ENCODE results near the gene DNAH1. TPM values are rescaled to one million over a fixed set of nuclear protein-coding genes. Genes with fewer than 3 reads are reported as not detected.
A peak's percentile ranks its signal among the peaks of the same experiment; 100 is the strongest.

DNAH1 gene
- total RNA-seq, 8 experiments from 2014 or later = 1.1 to 5.9 (median 3.1) TPM

- Histone ChIP-seq H3K4me1 (replicated peaks in 1 of 2) (peaks cover 31 to 38% of the 10 kb centered on the region in 2 donors), H3K4me3 (no peak overlapping the region), H3K27ac (no peak overlapping the region)
- 64 to 96% (median 91%) methylated on average over 2 to 7 of the region's 17 CpGs; no CpG with 5 or more reads in 4 of the 10 experiments for WGBS, 10 experiments
- no peak for ATAC-seq (replicated peaks in 6 of 8)
- in situ Hi-C loops (cut with MboI; ENCODE audit: low pct_unique_long_range_greater_than_20kb in 2 of 9, low sequenced_read_pairs in 9 of 9, unreplicated experiment in 9 of 9) = no loop called here
Measured at GRCh38 chr3:52293491-52294319, 22.4 kb upstream of the DNAH1 start.

- 71 to 100% (median 87%) methylated on average over 1 to 7 of the region's 11 CpGs; no CpG with 5 or more reads in 2 of the 10 experiments for WGBS, 10 experiments
- Histone ChIP-seq H3K4me3 (no peak overlapping the region), H3K27ac (no peak overlapping the region), H3K4me1 (replicated peaks in 1 of 2) (peaks cover 36 to 41% of the 10 kb centered on the region in 2 donors)
- in situ Hi-C loops (cut with MboI; ENCODE audit: low pct_unique_long_range_greater_than_20kb in 2 of 9, low sequenced_read_pairs in 9 of 9, unreplicated experiment in 9 of 9) = no loop called here
- ATAC-seq (replicated peaks in 6 of 8) = no peak
Measured at GRCh38 chr3:52294320-52295150, 21.6 kb upstream of the DNAH1 start.

GRCh38 chr3:52295671-52296208 is 20.4 kb upstream of the DNAH1 start:
- peaks cover 48 to 53% of the 10 kb centered on the region in 2 donors for H3K4me1 ChIP-seq (replicated peaks in 1 of 2)
- no peak for ATAC-seq (replicated peaks in 6 of 8)
- H3K4me3 ChIP-seq = no peak overlapping the region
- in situ Hi-C loops (cut with MboI; ENCODE audit: low pct_unique_long_range_greater_than_20kb in 2 of 9, low sequenced_read_pairs in 9 of 9, unreplicated experiment in 9 of 9) = no loop called here
- H3K27ac ChIP-seq = no peak overlapping the region
- WGBS, 10 experiments = 92 to 93% methylated on average over 2 of the region's 5 CpGs; no CpG with 5 or more reads in 8 of the 10 experiments

GRCh38 chr3:52297242-52298148 is 18.6 kb upstream of the DNAH1 start:
- in situ Hi-C loops (cut with MboI; ENCODE audit: low pct_unique_long_range_greater_than_20kb in 2 of 9, low sequenced_read_pairs in 9 of 9, unreplicated experiment in 9 of 9) = no loop called here
- H3K4me3 ChIP-seq = peak overlapping the region; percentile 48 to 79 (median 71)
- ATAC-seq (replicated peaks in 6 of 8) = peak in 1 of 8 experiments; percentile 0
- 75 to 100% (median 77%) methylated on average over 1 to 6 of the region's 11 CpGs; no CpG with 5 or more reads in 7 of the 10 experiments for WGBS, 10 experiments
- H3K4me1 ChIP-seq (replicated peaks in 1 of 2) = peaks cover 53 to 61% of the 10 kb centered on the region in 2 donors
- H3K27ac ChIP-seq = peak overlapping the region; percentile 87 to 95

- Histone ChIP-seq H3K4me3 (peak overlapping the region; percentile 48 to 79 (median 71)), H3K4me1 (replicated peaks in 1 of 2) (peaks cover 59 to 70% of the 10 kb centered on the region in 2 donors), H3K27ac (peak overlapping the region; percentile 87 to 95)
- in situ Hi-C loops (cut with MboI; ENCODE audit: low pct_unique_long_range_greater_than_20kb in 2 of 9, low sequenced_read_pairs in 9 of 9, unreplicated experiment in 9 of 9) = no loop called here
- 60% methylated on average over 1 of the region's 17 CpGs; no CpG with 5 or more reads in 9 of the 10 experiments for WGBS, 10 experiments
- ATAC-seq (replicated peaks in 6 of 8) = peak in 6 of 8 experiments; percentile 17 to 74 (median 68)
Measured at GRCh38 chr3:52298149-52299098, 17.7 kb upstream of the DNAH1 start.

GRCh38 chr3:52299247-52299878 is 16.8 kb upstream of the DNAH1 start:
- peak overlapping the region; percentile 48 to 79 (median 71) for H3K4me3 ChIP-seq
- peak in 7 of 8 experiments; percentile 5 to 61 (median 51) for ATAC-seq (replicated peaks in 6 of 8)

GRCh38 chr3:52299879-52300611 is 16.1 kb upstream of the DNAH1 start:
- H3K4me3 ChIP-seq = peak overlapping the region; percentile 48 to 79 (median 71)
- peaks cover 57 to 63% of the 10 kb centered on the region in 2 donors for H3K4me1 ChIP-seq (replicated peaks in 1 of 2)
- peak overlapping the region; percentile 87 to 95 for H3K27ac ChIP-seq
- in situ Hi-C loops (cut with MboI; ENCODE audit: low pct_unique_long_range_greater_than_20kb in 2 of 9, low sequenced_read_pairs in 9 of 9, unreplicated experiment in 9 of 9) = no loop called here
- ATAC-seq (replicated peaks in 6 of 8) = peak; percentile 52 to 73 (median 61)
- WGBS, 10 experiments = 60% methylated on average over 1 of the region's 14 CpGs; no CpG with 5 or more reads in 8 of the 10 experiments

More at GRCh38 chr3:52299247-52299878, 16.8 kb upstream of the DNAH1 start:
- WGBS, 10 experiments = 20 to 53% (median 50%) methylated on average over 1 to 4 of the region's 10 CpGs; no CpG with 5 or more reads in 7 of the 10 experiments
- Histone ChIP-seq H3K27ac (peak overlapping the region; percentile 87 to 95), H3K4me1 (replicated peaks in 1 of 2) (peaks cover 59 to 70% of the 10 kb centered on the region in 2 donors)
- in situ Hi-C loops (cut with MboI; ENCODE audit: low pct_unique_long_range_greater_than_20kb in 2 of 9, low sequenced_read_pairs in 9 of 9, unreplicated experiment in 9 of 9) = no loop called here

GRCh38 chr3:52302426-52303145 is 13.5 kb upstream of the DNAH1 start:
- in situ Hi-C loops (cut with MboI; ENCODE audit: low pct_unique_long_range_greater_than_20kb in 2 of 9, low sequenced_read_pairs in 9 of 9, unreplicated experiment in 9 of 9) = no loop called here
- H3K4me3 ChIP-seq = no peak overlapping the region
- ATAC-seq (replicated peaks in 6 of 8) = no peak

GRCh38 chr3:52303811-52304210 is 12.3 kb upstream of the DNAH1 start:
- no peak for ATAC-seq (replicated peaks in 6 of 8)
- H3K4me1 ChIP-seq (replicated peaks in 1 of 2) = peaks cover 39 to 59% of the 10 kb centered on the region in 2 donors
- no peak overlapping the region for H3K27ac ChIP-seq
- in situ Hi-C loops (cut with MboI; ENCODE audit: low pct_unique_long_range_greater_than_20kb in 2 of 9, low sequenced_read_pairs in 9 of 9, unreplicated experiment in 9 of 9) = no loop called here
- H3K4me3 ChIP-seq = no peak overlapping the region
- WGBS, 10 experiments = 90 to 100% (median 100%) methylated on average over 1 to 2 of the region's 2 CpGs; no CpG with 5 or more reads in 7 of the 10 experiments

More at GRCh38 chr3:52302426-52303145, 13.5 kb upstream of the DNAH1 start:
- Histone ChIP-seq H3K4me1 (replicated peaks in 1 of 2) (peaks cover 37 to 51% of the 10 kb centered on the region in 2 donors), H3K27ac (peak overlapping the region in 1 of 2 donors; percentile 15)
- WGBS, 10 experiments = 50 to 100% (median 96%) methylated on average over 1 to 2 of the region's 12 CpGs; no CpG with 5 or more reads in 4 of the 10 experiments

GRCh38 chr3:52305926-52306325 is 10.2 kb upstream of the DNAH1 start:
- peak in 1 of 8 experiments; percentile 32 for ATAC-seq (replicated peaks in 6 of 8)
- in situ Hi-C loops (cut with MboI; ENCODE audit: low pct_unique_long_range_greater_than_20kb in 2 of 9, low sequenced_read_pairs in 9 of 9, unreplicated experiment in 9 of 9) = no loop called here
- 73 to 100% (median 100%) methylated on average over 1 to 2 of the region's 5 CpGs; no CpG with 5 or more reads in 3 of the 10 experiments for WGBS, 10 experiments

More at GRCh38 chr3:52305926-52306325, 10.2 kb upstream of the DNAH1 start:
- Histone ChIP-seq H3K27ac (no peak overlapping the region), H3K4me1 (replicated peaks in 1 of 2) (peaks cover 30 to 53% of the 10 kb centered on the region in 2 donors), H3K4me3 (no peak overlapping the region)
